HCEC 1CT (cell line): Measurements from ENCODE around the gene EVA1A.

Experiments used
- DNase-seq: peaks from one replicate; pipeline ENCODE4 v3.0.0-alpha.2; 2017

Gene EVA1A

GRCh38 chr2:75589391-75590105 is 28.8 kb upstream of the EVA1A start:
- peak; percentile 31 for DNase-seq

DNA sequence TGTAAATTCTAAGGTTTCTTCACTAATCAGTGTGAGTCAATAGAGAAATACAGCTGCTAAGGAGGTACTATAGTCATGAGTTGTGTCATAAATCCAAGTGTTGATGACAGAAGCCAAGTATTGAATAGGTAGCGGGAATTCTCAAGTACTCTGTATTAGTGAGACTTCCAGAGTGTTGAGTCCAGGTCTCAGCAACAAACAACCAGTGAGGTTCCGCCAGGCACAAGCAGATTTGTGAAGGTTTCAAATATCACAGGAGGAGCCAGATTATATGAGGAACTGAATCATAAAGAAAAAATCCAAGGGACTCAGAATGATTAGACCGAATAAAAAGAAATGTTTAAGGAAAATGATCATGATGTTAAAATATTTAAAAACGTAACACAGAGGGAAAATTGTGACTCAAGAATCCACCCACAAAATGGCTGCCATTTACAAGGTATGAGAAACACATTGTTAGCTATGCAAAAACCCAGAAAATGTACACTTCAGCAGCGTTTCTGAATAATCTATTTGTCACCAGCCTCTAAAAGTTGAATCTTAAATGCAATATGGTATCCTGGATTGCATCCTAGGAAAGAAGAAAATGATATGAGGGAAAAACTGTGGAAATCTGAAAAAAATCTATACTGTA is 27.3 kb upstream of the EVA1A start:
- DNase-seq: peak; percentile 96

GRCh38 chr2:75586971-75587370 is 26.2 kb upstream of the EVA1A start:
- DNase-seq: no peak

GRCh38 chr2:75582840-75583239 is 22.1 kb upstream of the EVA1A start:
- peak; percentile 30 for DNase-seq

DNA sequence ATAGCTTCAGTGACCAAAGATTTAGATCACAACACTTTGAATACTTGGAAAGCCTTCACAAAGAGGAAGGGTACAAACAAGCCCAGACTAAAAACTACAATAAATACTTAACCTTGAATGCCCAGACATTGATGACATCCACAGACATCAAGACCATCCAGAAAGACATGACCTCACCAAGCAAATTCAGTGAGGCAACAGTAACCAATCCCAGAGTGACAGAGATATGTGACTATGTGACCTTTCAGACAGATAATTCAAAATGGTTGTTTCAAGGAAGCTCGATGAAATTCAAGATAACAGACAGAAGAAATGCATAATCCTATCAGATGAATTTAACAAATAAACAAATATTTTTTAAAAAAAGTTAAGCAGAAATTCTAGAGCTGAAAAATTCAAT is 19.9 kb upstream of the EVA1A start:
- DNase-seq: no peak

GRCh38 chr2:75580156-75580555 is 19.4 kb upstream of the EVA1A start:
- no peak for DNase-seq

GRCh38 chr2:75579186-75579585 is 18.4 kb upstream of the EVA1A start:
- DNase-seq: no peak

DNA sequence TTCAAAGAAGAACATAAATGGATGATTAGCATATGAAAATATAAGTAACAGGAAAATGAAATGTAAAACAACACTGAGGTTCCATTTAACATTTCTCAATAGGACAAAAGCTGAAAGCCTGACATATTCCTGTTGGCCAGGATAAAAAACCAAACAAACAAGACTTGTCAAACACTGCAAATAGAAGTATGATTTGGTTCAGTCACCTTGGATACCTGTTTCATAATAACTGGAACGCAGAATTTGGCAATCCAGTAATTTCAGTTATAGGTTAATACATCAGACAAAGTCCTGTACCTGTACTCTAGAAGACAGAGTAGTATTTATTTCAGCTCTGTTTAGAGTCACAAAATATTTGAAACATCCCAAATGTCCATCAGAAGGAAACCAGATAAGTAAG is 16.5 kb upstream of the EVA1A start:
- no peak for DNase-seq

- peak; percentile 53 for DNase-seq
Measured at GRCh38 chr2:75574106-75574505, 13.4 kb upstream of the EVA1A start.

DNA sequence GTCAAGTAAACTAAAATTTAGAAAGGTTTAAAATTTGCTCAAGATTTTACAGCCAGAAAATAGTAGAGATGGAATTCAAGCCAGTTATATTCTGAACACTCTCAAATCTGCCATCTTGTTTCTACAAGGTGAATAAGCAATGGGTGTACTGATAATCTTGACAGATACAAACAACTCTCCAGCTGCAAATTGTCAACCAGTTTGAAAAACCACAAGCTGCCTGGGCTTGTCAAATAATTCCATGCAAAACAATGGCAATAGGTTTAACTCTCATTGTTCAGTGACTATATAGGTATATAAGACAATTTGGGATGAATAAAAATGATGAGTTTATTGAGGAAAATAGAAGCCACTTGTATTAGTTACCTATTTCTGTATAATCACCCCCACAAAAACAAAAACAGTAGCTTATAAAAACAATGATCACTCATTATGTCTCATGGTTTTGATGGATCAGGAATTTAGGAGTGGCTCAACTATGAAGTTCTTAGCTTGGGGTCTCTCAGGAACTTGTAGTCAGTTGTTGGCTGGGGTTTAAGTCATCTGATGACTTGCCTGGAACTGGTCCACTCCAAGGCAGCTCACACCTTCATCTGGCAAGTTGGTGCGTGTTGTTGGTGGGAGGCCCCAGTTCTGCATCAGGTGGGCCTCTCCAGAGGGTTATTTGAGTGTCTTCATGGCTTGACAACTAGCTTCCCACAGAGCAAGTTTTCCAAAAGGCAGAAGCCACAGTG is 12.6 kb upstream of the EVA1A start:
- no peak for DNase-seq

DNA sequence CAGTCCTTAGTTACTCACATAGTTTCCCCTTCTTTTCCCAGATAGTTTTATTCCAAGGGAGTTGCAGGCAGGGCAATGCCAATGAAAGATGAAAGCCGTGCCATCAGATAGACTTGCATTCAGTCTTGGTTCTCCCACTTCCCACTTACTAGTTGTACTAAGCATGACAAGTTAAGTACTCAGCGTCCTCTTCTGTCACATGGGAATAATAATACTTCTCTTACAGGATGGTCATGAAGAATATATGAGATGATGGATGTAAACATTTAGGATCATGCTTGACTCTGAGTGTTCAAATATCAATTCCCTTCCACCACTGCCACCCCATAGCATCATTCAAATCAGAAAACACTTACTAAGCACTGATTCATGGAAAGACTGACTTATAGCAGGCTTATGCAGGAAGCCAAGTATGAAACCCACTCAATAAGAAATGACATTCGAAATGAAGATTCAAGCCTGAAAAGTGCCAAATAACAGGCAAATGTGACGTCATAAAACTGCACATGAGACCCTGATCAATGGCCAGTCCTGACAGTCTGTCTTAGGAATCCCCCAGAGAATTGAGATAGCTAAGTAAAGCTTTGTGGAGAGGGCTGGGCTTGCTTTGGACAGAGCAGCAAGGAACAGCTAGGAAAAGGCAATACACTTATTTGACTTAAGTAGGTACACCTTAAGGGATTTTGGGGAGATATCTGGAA is 11.1 kb upstream of the EVA1A start:
- DNase-seq: peak; percentile 48

GRCh38 chr2:75570948-75571729 is 10.4 kb upstream of the EVA1A start:
- DNase-seq: peak; percentile 30

- DNase-seq: no peak
Measured at GRCh38 chr2:75570024-75570947, 9.5 kb upstream of the EVA1A start.

GRCh38 chr2:75569546-75569945 is 8.8 kb upstream of the EVA1A start:
- DNase-seq: no peak

DNA sequence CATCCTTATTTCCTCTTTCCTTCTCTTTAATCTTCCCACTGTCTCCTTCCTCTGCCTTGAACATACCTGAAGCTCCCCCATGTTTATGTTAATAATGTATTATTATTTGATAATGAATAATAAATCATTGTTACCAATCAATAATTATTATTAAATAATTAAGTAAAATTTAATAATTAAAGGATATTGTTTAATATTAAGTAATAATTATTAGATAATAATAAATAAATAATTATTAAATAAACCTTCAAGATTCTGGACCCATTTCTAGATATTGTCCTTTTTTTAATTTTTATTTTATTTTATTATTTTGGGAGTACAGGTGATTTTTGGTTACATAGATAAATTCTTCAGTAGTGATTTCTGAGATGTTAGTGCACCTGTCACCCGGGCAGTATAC is 7.4 kb upstream of the EVA1A start:
- no peak for DNase-seq

DNA sequence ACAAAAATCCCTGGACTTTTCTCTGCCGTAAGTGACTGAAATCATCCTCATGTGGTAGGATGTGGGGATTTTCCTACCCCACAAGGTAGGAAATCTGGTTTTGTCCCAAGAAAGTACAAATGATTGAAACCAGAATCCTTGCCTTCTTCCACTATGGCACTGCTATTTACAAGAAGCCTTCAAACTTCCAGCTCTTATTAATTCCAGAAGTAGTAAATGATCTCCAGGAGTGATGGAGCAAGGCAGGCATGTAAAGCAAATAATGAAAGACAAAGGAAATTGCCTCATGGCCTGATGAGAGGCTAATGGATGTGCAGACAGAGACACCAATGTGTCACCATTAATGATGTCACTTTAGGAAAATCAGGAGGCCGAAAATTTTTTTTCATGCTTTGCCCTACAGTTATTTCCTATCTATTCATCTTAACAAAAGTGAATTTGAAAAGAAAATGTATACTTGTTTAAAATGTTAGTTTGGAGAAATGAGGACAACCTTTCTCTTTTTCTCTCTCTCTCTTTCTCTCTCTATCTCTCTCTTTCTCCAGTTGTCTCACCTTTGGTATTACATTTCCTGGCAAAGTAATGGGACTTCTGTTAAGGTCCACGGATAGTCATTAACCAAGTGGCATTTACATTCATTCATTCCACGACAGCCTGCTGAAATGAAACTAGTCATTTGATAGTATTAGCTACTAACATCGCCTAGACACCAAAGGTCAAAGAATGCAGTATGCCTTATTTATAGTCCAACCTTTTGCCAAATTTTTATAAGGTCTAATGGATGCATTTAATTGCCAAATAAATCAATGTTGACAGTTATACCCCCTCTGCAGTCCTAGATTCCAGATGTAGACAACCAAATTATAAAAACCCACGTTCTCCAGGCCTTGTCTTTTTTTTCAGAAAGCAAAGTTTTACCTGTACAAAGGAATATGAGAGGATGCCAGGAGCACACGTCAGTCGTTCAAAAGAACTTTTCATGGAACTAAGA is 5.0 kb upstream of the EVA1A start:
- no peak for DNase-seq

GRCh38 chr2:75564713-75565359 is 4.1 kb upstream of the EVA1A start:
- no peak for DNase-seq

GRCh38 chr2:75564026-75564688 is 3.4 kb upstream of the EVA1A start:
- DNase-seq: no peak

DNA sequence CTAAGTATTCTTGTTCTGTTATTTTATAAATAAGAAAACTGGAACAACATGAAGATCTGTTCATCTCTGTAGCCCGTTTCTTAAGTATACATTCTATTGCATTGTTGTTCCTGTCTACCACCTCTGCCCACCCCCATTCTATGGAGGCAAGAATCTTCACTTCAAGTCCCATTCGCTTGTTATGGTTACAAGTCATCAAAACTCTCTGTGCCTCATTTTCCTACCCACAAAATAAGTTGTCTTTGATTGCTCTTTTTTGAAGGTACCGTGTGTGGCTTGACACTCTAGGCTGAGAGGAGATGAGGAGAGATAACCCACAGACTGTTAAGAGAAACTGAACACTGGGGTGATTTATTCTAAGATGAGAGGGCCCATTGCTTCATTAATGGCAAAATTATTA is 2.9 kb upstream of the EVA1A start:
- DNase-seq: no peak
